K562 (cell line): ENCODE data around the gene PRCD. TPM values are rescaled to one million over a fixed set of nuclear protein-coding genes. Genes with fewer than 3 reads are reported as not detected.

Experiments used
- ATAC-seq: fragments of 200-7000 bp; cut with Tn5 transposase; 3 replicates; pipeline ENCODE4 v1.9.1; 2020; ENCODE audit warnings: moderate library complexity
- BruUV-seq: library from RNA; stranded (reverse); fragments of 400-500 nt; replicated peaks from 2 replicates; lab custom pipeline; 2021; lab: Mats Ljungman, UMichigan
- CTCF ChIA-PET: fragments of 300-600 bp; formaldehyde crosslinking; extraction: SDS; loops from one replicate; lab custom pipeline; 2021; ENCODE audit warnings: low intra/inter-chr PET ratio; lab: Yijun Ruan, JAX
- POLR2A ChIA-PET: fragments of 300-600, 350-650 bp; sonication (Branson Sonifier 250); formaldehyde crosslinking; extraction: SDS; loops from one replicate; lab custom pipeline; 2021; ENCODE audit warnings: antibody characterized with exemption, inconsistent platforms; lab: Yijun Ruan, JAX
- DNase-seq, 4 experiments: peaks; one replicate each; pipeline versions ENCODE4 v3.0.0 to v3.0.0-alpha.2; 2011 to 2018; ENCODE audit warnings: low spot score in 3 of 4, mixed read lengths in 3 of 4; ENCODE audit errors: extremely low read depth in 1 of 4
- FAIRE-seq: peaks from 2 replicates; lab custom pipeline; 2011; peaks lifted over from hg19 to GRCh38; lab: Jason Lieb, UNC
- H2AFZ ChIP-seq: 2 replicates; pipeline ENCODE4 v1.6.0; 2011; ENCODE audit warnings: low read depth, low read length, control low read depth, inconsistent platforms
- H3K27ac ChIP-seq: fragments of 200-600 bp; 3 replicates; pipeline ENCODE4 v1.8.0; 2011; ENCODE audit warnings: low read depth, mild to moderate bottlenecking, control low read depth, inconsistent platforms, low read length, moderate library complexity, mixed read lengths; ENCODE audit errors: extremely low read depth
- H3K27me3 ChIP-seq, 2 experiments: fragments of 300-600 bp in 1 of 2; 2 replicates in 1 of 2; 3 replicates in 1 of 2; pipeline versions ENCODE4 v1.6.0 to v1.8.0; 2011; ENCODE audit warnings: inconsistent platforms in 2 of 2, low read length in 2 of 2, mild to moderate bottlenecking in 1 of 2, mixed read lengths in 1 of 2, moderate library complexity in 1 of 2; ENCODE audit not compliant: control insufficient read depth in 2 of 2, insufficient read depth in 2 of 2
- H3K36me3 ChIP-seq: fragments of 300-600 bp; 3 replicates; pipeline ENCODE4 v1.8.0; 2011; ENCODE audit warnings: mild to moderate bottlenecking, low read length, inconsistent platforms; ENCODE audit not compliant: control insufficient read depth, insufficient read depth
- H3K4me1 ChIP-seq, 2 experiments: fragments of 200-600 bp in 1 of 2; replicated peaks in 1 of 2; 2 replicates in 1 of 2; 3 replicates in 1 of 2; pipeline versions ENCODE4 v1.5.1 to v1.8.0; 2011; ENCODE audit warnings: inconsistent platforms in 2 of 2, low read length in 2 of 2, mild to moderate bottlenecking in 1 of 2, mixed read lengths in 1 of 2, moderate library complexity in 1 of 2; ENCODE audit not compliant: control insufficient read depth in 2 of 2, insufficient read depth in 2 of 2
- H3K4me2 ChIP-seq: 2 replicates; pipeline ENCODE4 v1.6.1; 2011; ENCODE audit warnings: low read length, control low read depth, inconsistent platforms, mixed read lengths; ENCODE audit not compliant: insufficient read depth
- H3K4me3 ChIP-seq: fragments of 200-600 bp; sonication (generic), shearing (Covaris generic); 2 replicates; pipeline ENCODE4 v1.5.1; 2016; ENCODE audit warnings: control low read depth, inconsistent platforms
- H3K79me2 ChIP-seq: fragments of 200-600 bp; 3 replicates; pipeline ENCODE4 v1.8.0; 2011; ENCODE audit warnings: low read length, inconsistent platforms; ENCODE audit not compliant: control insufficient read depth, insufficient read depth
- H3K9ac ChIP-seq, 2 experiments: 2 replicates each; pipeline versions ENCODE4 v1.6.0 to v1.6.1; 2011; ENCODE audit warnings: low read depth in 2 of 2, low read length in 2 of 2, control low read depth in 1 of 2, inconsistent platforms in 1 of 2, mild to moderate bottlenecking in 1 of 2, mixed read lengths in 1 of 2; ENCODE audit not compliant: insufficient read depth in 1 of 2
- H3K9me1 ChIP-seq: one replicate; pipeline ENCODE4 v1.6.0; 2011; ENCODE audit warnings: inconsistent platforms, mild to moderate bottlenecking, low read length, moderate library complexity; ENCODE audit not compliant: control insufficient read depth, insufficient read depth
- H3K9me3 ChIP-seq: replicated peaks from 2 replicates; pipeline ENCODE4 v1.5.1; 2011; ENCODE audit warnings: low read depth, low read length, inconsistent platforms; ENCODE audit not compliant: control insufficient read depth, insufficient read depth
- H4K20me1 ChIP-seq: replicated peaks from 2 replicates; pipeline ENCODE4 v1.6.1; 2011; ENCODE audit warnings: low read length, inconsistent platforms, mixed read lengths; ENCODE audit not compliant: control insufficient read depth, insufficient read depth
- CEBPB ChIP-seq: fragments of 450-650 bp; IDR thresholded peaks from 2 replicates; pipeline ENCODE4 v1.6.1; 2016; ENCODE audit warnings: missing genetic modification characterization, missing compliant biosample characterization
- CEBPG ChIP-seq, 3 experiments: fragments of 200-800 bp in 1 of 3; sonication (Bioruptor generic) in 1 of 3; sonication (generic) in 1 of 3; formaldehyde crosslinking in 1 of 3; IDR thresholded peaks in 2 of 3; conservative IDR thresholded peaks in 1 of 3; 2 replicates each; pipeline versions ENCODE4 v1.6.1 to v1.8.0; 2016 to 2022; ENCODE audit warnings: missing compliant biosample characterization in 2 of 3, missing genetic modification characterization in 2 of 3, mild to moderate bottlenecking in 1 of 3, missing genetic modification reagents in 1 of 3
- FOXK2 ChIP-seq, 2 experiments: fragments of 450-650 bp; IDR thresholded peaks in 1 of 2; conservative IDR thresholded peaks in 1 of 2; 2 replicates each; pipeline ENCODE4 v1.6.1; 2016; ENCODE audit warnings: low read depth in 2 of 2, mild to moderate bottlenecking in 1 of 2
- KDM4B ChIP-seq, 2 experiments: fragments of 450-650 bp in 1 of 2; sonication (generic) in 1 of 2; IDR thresholded peaks; 2 replicates each; pipeline ENCODE4 v1.6.1; 2016 to 2017; ENCODE audit warnings: borderline replicate concordance in 2 of 2, antibody characterized with exemption in 1 of 2, low read depth in 1 of 2, mild to moderate bottlenecking in 1 of 2
- NBN ChIP-seq: fragments of 450-650 bp; IDR thresholded peaks from 2 replicates; pipeline ENCODE4 v1.6.1; 2016; ENCODE audit warnings: low read depth, mild to moderate bottlenecking
- RHOXF2B ChIP-seq: fragments of 250-450 bp; sonication (Bioruptor Pico); conservative IDR thresholded peaks from 2 replicates; pipeline ENCODE4 v1.5.1; 2021
- SFPQ ChIP-seq: fragments of 200-400 bp; formaldehyde crosslinking; IDR thresholded peaks from 2 replicates; pipeline ENCODE4 v1.6.1; 2017; ENCODE audit warnings: mild to moderate bottlenecking, low read depth, low read length, moderate library complexity
- WGBS: fragments of 100-300 bp; shearing (Covaris generic); methylation state at CpG from one replicate; pipeline ENCODE4 v1.1.6; 2016; ENCODE audit warnings: low coverage, mixed read lengths; ENCODE audit not compliant: insufficient coverage; ENCODE audit errors: missing lambda C conversion rate; 5-methylcytosine and 5-hydroxymethylcytosine counted together
- in situ Hi-C: fragments of 300-500 bp; cut with MboI; formaldehyde crosslinking; loops from 4 replicates; pipeline ENCODE4 v1.15.0; 2018; ENCODE audit warnings: inconsistent platforms, mixed read lengths
- intact Hi-C: fragments of 100-400 bp; cut with micrococcal nuclease; formaldehyde crosslinking; loops from 2 replicates; pipeline ENCODE4 v1.14.2; 2022
- polyA plus RNA-seq, 8 experiments: library from polyadenylated mRNA; depleted of rRNA in 4 of 8; stranded (reverse) in 5 of 8; unstranded in 3 of 8; fragments of >200 nt; fragmentation: Nextera tagmentation in 2 of 8; fragmentation: Illumina TruSeq in 1 of 8; extraction: Ambion mirVana in 2 of 8; extraction: Trizol in 1 of 8; gene quantifications; 2 replicates each; pipeline versions ENCODE4 v1.2.1 to v1.2.3, GENCODE V29; 2011 to 2014; ENCODE audit warnings: inconsistent platforms in 1 of 8, missing spikeins in 1 of 8
- total RNA-seq, 7 experiments: library from RNA; depleted of rRNA in 6 of 7; stranded (reverse); fragments of >200 nt in 6 of 7; fragmentation: Illumina TruSeq in 2 of 7; extraction: Trizol in 2 of 7; gene quantifications; 2 replicates each; pipeline versions ENCODE4 v1.2.1 to v1.2.3, GENCODE V29; 2011 to 2021; ENCODE audit warnings: low replicate concordance in 1 of 7
- TF ChIP-seq, protein P1 (sequence below): fragments of 450-650 bp; IDR thresholded peaks from 2 replicates; pipeline ENCODE4 v1.6.1; 2017; ENCODE audit warnings: antibody characterized with exemption, mild to moderate bottlenecking

Gene PRCD
- total and polyA plus RNA-seq, 9 of the 15 experiments (the other 6 are each of a cell fraction or from before 2014, with no cell fraction given) = 0.20 to 0.25 (median 0.21) TPM; not detected in 6

DNA sequence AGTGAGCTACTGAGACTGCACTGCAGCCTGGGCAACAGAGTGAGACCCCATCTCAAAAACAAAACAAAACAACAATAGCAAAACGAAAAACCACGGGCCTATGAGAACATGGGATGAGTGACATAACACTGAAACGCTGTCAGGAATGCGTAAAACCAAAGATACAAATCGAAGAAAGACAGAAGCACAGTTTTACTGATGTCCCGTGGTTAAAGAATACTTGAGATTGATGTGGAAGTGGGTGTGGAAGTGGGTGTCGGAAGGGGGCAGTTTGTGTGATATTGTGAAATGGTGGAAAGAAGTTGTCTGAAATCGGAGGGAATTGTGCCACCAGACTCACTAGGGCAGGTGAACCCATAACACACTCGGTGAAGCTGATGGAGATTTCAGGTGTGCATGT lies 36.3 kb downstream of the PRCD start:
- in situ Hi-C loops (no loop called here), intact Hi-C loops (no loop called here)
- H2AFZ ChIP-seq = no peak overlapping the region
- no peaks in the 10 kb centered on the region for H3K79me2 ChIP-seq
- DNase-seq (no peak), ATAC-seq (no peak), FAIRE-seq (no peak)
- WGBS = 61% methylated on average over 9 of the region's 9 CpGs
- ChIA-PET CTCF (no interaction called here), POLR2A (interaction anchor here (0.6 to 1.8 kb wide), 3 partner anchors 10 to 143 kb away, joined by 4 to 13 read pairs (median 4); no protein-coding TSS in a partner anchor)
- H3K9me3 ChIP-seq = no peaks in the 10 kb centered on the region
- no peaks in the 10 kb centered on the region for H3K36me3 ChIP-seq
- H3K9ac ChIP-seq = no peak overlapping the region
- peaks cover 16 to 22% of the 10 kb centered on the region in 2 experiments for H3K4me1 ChIP-seq
- H3K9me1 ChIP-seq = no peaks in the 10 kb centered on the region
- no TSS peak for BruUV-seq
- H3K4me3 ChIP-seq = no peak overlapping the region
- TF ChIP-seq NBN (no peak), CEBPG (CRISPR knock-in tag; IDR thresholded peaks at IDR 0.05) (no peak), CEBPG (tag; conservative IDR thresholded peaks at IDR 0.05 in 1 of 2, IDR thresholded peaks at IDR 0.05 in 1 of 2) (no peak), FOXK2 (conservative IDR thresholded peaks at IDR 0.05 in 1 of 2, IDR thresholded peaks at IDR 0.05 in 1 of 2; ENCODE audit: low read depth in 2 of 2) (no peak), RHOXF2B (CRISPR knock-in tag) (no peak), SFPQ (no peak), KDM4B (IDR thresholded peaks at IDR 0.05; ENCODE audit: borderline replicate concordance in 2 of 2, low read depth in 1 of 2) (no peak), CEBPB (no peak)
- TF ChIP-seq, protein P1, sequence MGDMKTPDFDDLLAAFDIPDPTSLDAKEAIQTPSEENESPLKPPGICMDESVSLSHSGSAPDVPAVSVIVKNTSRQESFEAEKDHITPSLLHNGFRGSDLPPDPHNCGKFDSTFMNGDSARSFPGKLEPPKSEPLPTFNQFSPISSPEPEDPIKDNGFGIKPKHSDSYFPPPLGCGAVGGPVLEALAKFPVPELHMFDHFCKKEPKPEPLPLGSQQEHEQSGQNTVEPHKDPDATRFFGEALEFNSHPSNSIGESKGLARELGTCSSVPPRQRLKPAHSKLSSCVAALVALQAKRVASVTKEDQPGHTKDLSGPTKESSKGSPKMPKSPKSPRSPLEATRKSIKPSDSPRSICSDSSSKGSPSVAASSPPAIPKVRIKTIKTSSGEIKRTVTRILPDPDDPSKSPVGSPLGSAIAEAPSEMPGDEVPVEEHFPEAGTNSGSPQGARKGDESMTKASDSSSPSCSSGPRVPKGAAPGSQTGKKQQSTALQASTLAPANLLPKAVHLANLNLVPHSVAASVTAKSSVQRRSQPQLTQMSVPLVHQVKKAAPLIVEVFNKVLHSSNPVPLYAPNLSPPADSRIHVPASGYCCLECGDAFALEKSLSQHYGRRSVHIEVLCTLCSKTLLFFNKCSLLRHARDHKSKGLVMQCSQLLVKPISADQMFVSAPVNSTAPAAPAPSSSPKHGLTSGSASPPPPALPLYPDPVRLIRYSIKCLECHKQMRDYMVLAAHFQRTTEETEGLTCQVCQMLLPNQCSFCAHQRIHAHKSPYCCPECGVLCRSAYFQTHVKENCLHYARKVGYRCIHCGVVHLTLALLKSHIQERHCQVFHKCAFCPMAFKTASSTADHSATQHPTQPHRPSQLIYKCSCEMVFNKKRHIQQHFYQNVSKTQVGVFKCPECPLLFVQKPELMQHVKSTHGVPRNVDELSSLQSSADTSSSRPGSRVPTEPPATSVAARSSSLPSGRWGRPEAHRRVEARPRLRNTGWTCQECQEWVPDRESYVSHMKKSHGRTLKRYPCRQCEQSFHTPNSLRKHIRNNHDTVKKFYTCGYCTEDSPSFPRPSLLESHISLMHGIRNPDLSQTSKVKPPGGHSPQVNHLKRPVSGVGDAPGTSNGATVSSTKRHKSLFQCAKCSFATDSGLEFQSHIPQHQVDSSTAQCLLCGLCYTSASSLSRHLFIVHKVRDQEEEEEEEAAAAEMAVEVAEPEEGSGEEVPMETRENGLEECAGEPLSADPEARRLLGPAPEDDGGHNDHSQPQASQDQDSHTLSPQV = no peak
- no peak overlapping the region for H3K27ac ChIP-seq
- no peak overlapping the region for H3K4me2 ChIP-seq
- H3K27me3 ChIP-seq = no peaks in the 10 kb centered on the region
- no peaks in the 10 kb centered on the region for H4K20me1 ChIP-seq
